Endothelial cell of umbilical vein (primary cell): Measurements from ENCODE around the gene RPGRIP1L. TPM values are rescaled to one million over a fixed set of nuclear protein-coding genes. Genes with fewer than 3 reads are reported as not detected.

Source experiments
- BruUV-seq: library from RNA; stranded (reverse); fragments of 400-500 nt; replicated peaks from 2 replicates; lab custom pipeline; 2021; lab: Mats Ljungman, UMichigan
- CTCF ChIA-PET: fragments of 300-600, 350-600 bp; sonication (Branson Sonifier 250); formaldehyde crosslinking; loops from one replicate; lab custom pipeline; 2021; ENCODE audit warnings: antibody characterized with exemption, inconsistent platforms; lab: Charles Lee
- POLR2A ChIA-PET: fragments of 300-600, 350-600 bp; sonication (Branson Sonifier 250); formaldehyde crosslinking; loops from one replicate; lab custom pipeline; 2021; ENCODE audit warnings: antibody characterized with exemption, inconsistent platforms; lab: Charles Lee
- DNase-seq: peaks from one replicate; pipeline ENCODE4 v3.0.0-alpha.2; 2011; ENCODE audit warnings: low read depth, low spot score
- FAIRE-seq: peaks from 2 replicates; lab custom pipeline; 2011; peaks lifted over from hg19 to GRCh38; lab: Jason Lieb, UNC
- H2AFZ ChIP-seq: 2 replicates; pipeline ENCODE4 v1.6.0; 2012; ENCODE audit warnings: low read depth, low read length, control low read depth, inconsistent platforms
- H3K27ac ChIP-seq: 2 replicates; pipeline ENCODE4 v1.5.1; 2011; ENCODE audit warnings: low read depth, mild to moderate bottlenecking, control low read depth, low read length, moderate library complexity; ENCODE audit not compliant: insufficient read depth
- H3K27me3 ChIP-seq, 2 experiments: 2 replicates each; pipeline versions ENCODE4 v1.6.0 to v1.6.1; 2011; ENCODE audit warnings: low read length in 2 of 2, mixed read lengths in 1 of 2; ENCODE audit not compliant: control insufficient read depth in 2 of 2, insufficient read depth in 2 of 2
- H3K36me3 ChIP-seq, 2 experiments: 2 replicates in 1 of 2; 3 replicates in 1 of 2; pipeline ENCODE4 v1.5.1; 2011; ENCODE audit warnings: low read length in 2 of 2, mild to moderate bottlenecking in 1 of 2, moderate library complexity in 1 of 2; ENCODE audit not compliant: control insufficient read depth in 2 of 2, insufficient read depth in 2 of 2; ENCODE audit errors: extremely low read depth in 1 of 2
- H3K4me1 ChIP-seq: 3 replicates; pipeline ENCODE4 v1.5.1; 2011; ENCODE audit warnings: mild to moderate bottlenecking, low read length; ENCODE audit not compliant: control insufficient read depth, insufficient read depth; ENCODE audit errors: extremely low read depth
- H3K4me2 ChIP-seq: 2 replicates; pipeline ENCODE4 v1.6.1; 2011; ENCODE audit warnings: low read length, control low read depth, mixed read lengths; ENCODE audit not compliant: insufficient read depth
- H3K4me3 ChIP-seq, 3 experiments: fragments of 200-600 bp in 1 of 3; sonication (generic), shearing (Covaris generic) in 1 of 3; replicated peaks in 1 of 3; 2 replicates each; pipeline ENCODE4 v1.5.1; 2011 to 2016; ENCODE audit warnings: control low read depth in 3 of 3, low read length in 3 of 3, mild to moderate bottlenecking in 2 of 3, inconsistent platforms in 1 of 3, low read depth in 1 of 3, moderate library complexity in 1 of 3; ENCODE audit not compliant: insufficient read depth in 1 of 3
- H3K79me2 ChIP-seq: 2 replicates; pipeline ENCODE4 v1.6.0; 2012; ENCODE audit warnings: low read length, inconsistent platforms; ENCODE audit not compliant: control insufficient read depth, insufficient read depth
- H3K9ac ChIP-seq: replicated peaks from 2 replicates; pipeline ENCODE3; 2011; ENCODE audit warnings: low read length, control low read depth; ENCODE audit not compliant: insufficient read depth; ENCODE audit errors: extremely low read depth
- H3K9me1 ChIP-seq: replicated peaks from 3 replicates; pipeline ENCODE4 v1.6.0; 2011; ENCODE audit warnings: mild to moderate bottlenecking, low read length; ENCODE audit not compliant: control insufficient read depth, insufficient read depth; ENCODE audit errors: extremely low read depth
- H3K9me3 ChIP-seq: replicated peaks from 2 replicates; pipeline ENCODE4 v1.5.1; 2012; ENCODE audit warnings: low read length, inconsistent platforms; ENCODE audit not compliant: control insufficient read depth, insufficient read depth
- H4K20me1 ChIP-seq: replicated peaks from 2 replicates; pipeline ENCODE3; 2011; ENCODE audit warnings: mild to moderate bottlenecking, low read length; ENCODE audit not compliant: control insufficient read depth, insufficient read depth; ENCODE audit errors: extremely low read depth
- EZH2 ChIP-seq: IDR thresholded peaks from 2 replicates; pipeline ENCODE4 v1.6.1; 2012; ENCODE audit warnings: borderline replicate concordance, low read depth, mild to moderate bottlenecking, moderate library complexity, low read length, inconsistent platforms; ENCODE audit not compliant: severe bottlenecking
- GATA2 ChIP-seq: IDR thresholded peaks from 2 replicates; pipeline ENCODE4 v1.7.0; 2011; ENCODE audit warnings: low read depth, mild to moderate bottlenecking, moderate library complexity, mixed read lengths, low read length; ENCODE audit not compliant: insufficient read length, insufficient read depth
- JUN ChIP-seq: IDR thresholded peaks from 2 replicates; pipeline ENCODE4 v1.6.1; 2011; ENCODE audit warnings: borderline replicate concordance, low read depth; ENCODE audit not compliant: insufficient read length, insufficient read depth
- MYC ChIP-seq: IDR thresholded peaks from one replicate; pipeline ENCODE4 v1.6.1; 2011; ENCODE audit warnings: mild to moderate bottlenecking, low read depth, low read length
- POLR2AphosphoS5 ChIP-seq: IDR thresholded peaks from 2 replicates; pipeline ENCODE4 v1.6.1; 2012; ENCODE audit warnings: low read depth, mild to moderate bottlenecking, control low read depth, low read length, moderate library complexity; ENCODE audit not compliant: insufficient read depth
- dilution Hi-C: fragments of 300-500 bp; cut with MboI; formaldehyde crosslinking; loops from one replicate; pipeline ENCODE4 v1.15.0; 2019; ENCODE audit warnings: low sequenced_read_pairs; ENCODE audit not compliant: extremely low pct_ligation_motif_present
- intact Hi-C: fragments of 100-400 bp; cut with micrococcal nuclease; formaldehyde crosslinking; loops from one replicate; pipeline ENCODE4 v1.10.0; 2022
- polyA plus RNA-seq, 4 experiments: library from polyadenylated mRNA; depleted of rRNA in 3 of 4; stranded (reverse) in 3 of 4; unstranded in 1 of 4; fragments of >200 nt; gene quantifications; 2 replicates each; pipeline versions ENCODE4 v1.2.1 to v1.2.3, GENCODE V29; 2011 to 2012; ENCODE audit warnings: missing spikeins in 1 of 4
- total RNA-seq: library from RNA; stranded (reverse); gene quantifications from 2 replicates; pipeline ENCODE4 v1.2.3, GENCODE V29; 2021
- TF ChIP-seq, protein P1 (sequence below): IDR thresholded peaks from 2 replicates; pipeline ENCODE4 v1.6.1; 2011; ENCODE audit not compliant: insufficient read depth, insufficient read length
- TF ChIP-seq, protein P2 (sequence below), 2 donors: IDR thresholded peaks; 1 replicate in 1 of 2; 2 replicates in 1 of 2; pipeline ENCODE4 v1.5.1; 2011; ENCODE audit warnings: low read length in 2 of 2, mild to moderate bottlenecking in 2 of 2, moderate library complexity in 2 of 2, control low read depth in 1 of 2, inconsistent platforms in 1 of 2, low read depth in 1 of 2; ENCODE audit not compliant: insufficient read depth in 1 of 2; ENCODE audit errors: extremely low read depth in 1 of 2

The RPGRIP1L gene
- total and polyA plus RNA-seq, 2 donors (not counting 3 experiments of a cell fraction or from before 2014, with no cell fraction given): 3.2 to 13.2 TPM

DNA sequence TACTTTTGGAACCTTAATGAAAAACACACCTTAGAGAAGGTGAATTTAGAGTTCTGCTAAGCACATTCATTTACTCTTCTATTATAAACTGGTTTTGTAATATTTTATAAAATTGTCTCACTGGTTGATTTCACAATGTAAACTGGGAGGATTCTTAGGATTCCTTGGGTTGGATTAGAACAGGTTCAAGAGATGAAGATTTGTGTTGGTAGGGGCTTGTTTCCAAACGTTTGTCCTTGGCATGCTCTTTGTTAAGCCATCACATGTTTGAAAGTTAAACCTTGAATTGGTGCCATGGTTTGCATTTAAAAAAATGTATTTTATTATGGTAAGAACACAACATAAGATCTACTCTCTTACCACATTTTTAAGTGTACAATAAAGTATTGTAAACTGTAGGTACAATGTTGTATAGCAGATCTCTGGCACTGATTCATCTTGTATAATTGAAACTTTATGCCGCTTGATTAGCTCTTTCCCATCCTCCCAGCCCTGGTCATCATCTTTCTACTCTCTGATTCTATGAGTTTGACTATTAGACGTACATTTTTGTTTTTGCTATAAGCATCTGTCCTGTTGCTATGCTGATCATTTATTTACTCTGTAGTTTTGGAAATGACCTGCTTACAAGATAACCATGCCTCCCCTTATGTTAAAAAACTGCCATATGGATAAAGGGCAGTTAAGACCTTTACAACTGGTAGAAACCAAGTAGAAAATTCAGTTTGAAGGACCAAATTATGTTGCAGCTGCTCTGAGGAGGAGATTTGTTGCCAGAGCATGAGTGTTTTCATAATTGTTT lies 9.9 kb upstream of the RPGRIP1L start:
- dilution Hi-C loops (no loop called here), intact Hi-C loops (no loop called here)
- no peaks in the 10 kb centered on the region for H3K9me1 ChIP-seq
- H3K4me3 ChIP-seq: no peak overlapping the region
- no TSS peak for BruUV-seq
- DNase-seq (no peak), FAIRE-seq (no peak)
- POLR2A ChIA-PET: no interaction called here
- H3K9ac ChIP-seq: no peak overlapping the region
- H3K4me1 ChIP-seq: no peaks in the 10 kb centered on the region
- TF ChIP-seq MYC (no peak), GATA2 (no peak), EZH2 (no peak), POLR2AphosphoS5 (no peak), JUN (no peak)
- TF ChIP-seq, protein P1, sequence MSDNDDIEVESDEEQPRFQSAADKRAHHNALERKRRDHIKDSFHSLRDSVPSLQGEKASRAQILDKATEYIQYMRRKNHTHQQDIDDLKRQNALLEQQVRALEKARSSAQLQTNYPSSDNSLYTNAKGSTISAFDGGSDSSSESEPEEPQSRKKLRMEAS: no peak
- TF ChIP-seq, protein P2, sequence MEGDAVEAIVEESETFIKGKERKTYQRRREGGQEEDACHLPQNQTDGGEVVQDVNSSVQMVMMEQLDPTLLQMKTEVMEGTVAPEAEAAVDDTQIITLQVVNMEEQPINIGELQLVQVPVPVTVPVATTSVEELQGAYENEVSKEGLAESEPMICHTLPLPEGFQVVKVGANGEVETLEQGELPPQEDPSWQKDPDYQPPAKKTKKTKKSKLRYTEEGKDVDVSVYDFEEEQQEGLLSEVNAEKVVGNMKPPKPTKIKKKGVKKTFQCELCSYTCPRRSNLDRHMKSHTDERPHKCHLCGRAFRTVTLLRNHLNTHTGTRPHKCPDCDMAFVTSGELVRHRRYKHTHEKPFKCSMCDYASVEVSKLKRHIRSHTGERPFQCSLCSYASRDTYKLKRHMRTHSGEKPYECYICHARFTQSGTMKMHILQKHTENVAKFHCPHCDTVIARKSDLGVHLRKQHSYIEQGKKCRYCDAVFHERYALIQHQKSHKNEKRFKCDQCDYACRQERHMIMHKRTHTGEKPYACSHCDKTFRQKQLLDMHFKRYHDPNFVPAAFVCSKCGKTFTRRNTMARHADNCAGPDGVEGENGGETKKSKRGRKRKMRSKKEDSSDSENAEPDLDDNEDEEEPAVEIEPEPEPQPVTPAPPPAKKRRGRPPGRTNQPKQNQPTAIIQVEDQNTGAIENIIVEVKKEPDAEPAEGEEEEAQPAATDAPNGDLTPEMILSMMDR (IDR thresholded peaks at IDR 0.05; ENCODE audit: extremely low read depth in 1 of 2, insufficient read depth in 1 of 2, low read depth in 1 of 2, low read length in 2 of 2): no peak
- H3K27ac ChIP-seq: no peak overlapping the region
- peaks cover 41% of the 10 kb centered on the region for H3K79me2 ChIP-seq
- CTCF ChIA-PET: no interaction called here
- peaks cover 4% of the 10 kb centered on the region for H4K20me1 ChIP-seq
- H2AFZ ChIP-seq: no peak overlapping the region
- no peak overlapping the region for H3K4me2 ChIP-seq
- H3K27me3 ChIP-seq: no peaks in the 10 kb centered on the region
- H3K9me3 ChIP-seq: no peaks in the 10 kb centered on the region
- H3K36me3 ChIP-seq: no peaks in the 10 kb centered on the region
